ENCODE measurements around the gene IFT22.
A peak's percentile ranks its signal among the peaks of the same experiment; 100 is the strongest.

The IFT22 gene

GRCh38 chr7:101321491-101322401 lies at the start of gene IFT22:
Gene IFT22 (minus strand): TSS chr7:101321812. CDS start chr7:101321709, 103 bp downstream.
- H3K27ac ChIP-seq (ENCODE audit: low read depth, low read length) = peak within 1 kb of the TSS; percentile 93
- no peaks in the 10 kb centered on the region for H3K27me3 ChIP-seq (ENCODE audit: control insufficient read depth, insufficient read depth, low read length)
- peak within 1 kb of the TSS; percentile 87 for H3K9ac ChIP-seq (ENCODE audit: low read depth, low read length)
- H3K9me3 ChIP-seq (ENCODE audit: control insufficient read depth, insufficient read depth, low read length) = no peaks in the 10 kb centered on the region
- H3K4me3 ChIP-seq (ENCODE audit: low read depth, low read length) = peak within 1 kb of the TSS; percentile 95
- peaks cover 4% of the 10 kb centered on the region; the same call in 1 of the 2 replicates for H3K4me1 ChIP-seq (ENCODE audit: control insufficient read depth, insufficient read depth, low read length)
- H3K36me3 ChIP-seq (ENCODE audit: control insufficient read depth, insufficient read depth, low read length) = peaks cover 8% of the 10 kb centered on the region; the same call in 1 of the 2 replicates

GRCh38 chr7:101370836-101371235 lies 49.2 kb upstream of the IFT22 start:
- H3K36me3 ChIP-seq (ENCODE audit: control insufficient read depth, insufficient read depth, low read length) = peaks cover 5% of the 10 kb centered on the region; the same call in 1 of the 2 replicates
- H3K27ac ChIP-seq (ENCODE audit: low read depth, low read length) = no peak overlapping the region
- H3K4me3 ChIP-seq (ENCODE audit: low read depth, low read length) = no peak overlapping the region
- H3K9ac ChIP-seq (ENCODE audit: low read depth, low read length) = no peak overlapping the region
- H3K4me1 ChIP-seq (ENCODE audit: control insufficient read depth, insufficient read depth, low read length) = no peaks in the 10 kb centered on the region; the same call in 1 of the 2 replicates
- no peaks in the 10 kb centered on the region for H3K27me3 ChIP-seq (ENCODE audit: control insufficient read depth, insufficient read depth, low read length)
- H3K9me3 ChIP-seq (ENCODE audit: control insufficient read depth, insufficient read depth, low read length) = no peaks in the 10 kb centered on the region

GRCh38 chr7:101368422-101369165 lies 47.0 kb upstream of the IFT22 start:
- H3K9ac ChIP-seq (ENCODE audit: low read depth, low read length) = no peak overlapping the region
- H3K4me3 ChIP-seq (ENCODE audit: low read depth, low read length) = no peak overlapping the region
- no peak overlapping the region for H3K27ac ChIP-seq (ENCODE audit: low read depth, low read length)
- H3K27me3 ChIP-seq (ENCODE audit: control insufficient read depth, insufficient read depth, low read length) = no peaks in the 10 kb centered on the region
- no peaks in the 10 kb centered on the region for H3K9me3 ChIP-seq (ENCODE audit: control insufficient read depth, insufficient read depth, low read length)
- H3K4me1 ChIP-seq (ENCODE audit: control insufficient read depth, insufficient read depth, low read length) = no peaks in the 10 kb centered on the region; the same call in 1 of the 2 replicates
- H3K36me3 ChIP-seq (ENCODE audit: control insufficient read depth, insufficient read depth, low read length) = no peaks in the 10 kb centered on the region

DNA sequence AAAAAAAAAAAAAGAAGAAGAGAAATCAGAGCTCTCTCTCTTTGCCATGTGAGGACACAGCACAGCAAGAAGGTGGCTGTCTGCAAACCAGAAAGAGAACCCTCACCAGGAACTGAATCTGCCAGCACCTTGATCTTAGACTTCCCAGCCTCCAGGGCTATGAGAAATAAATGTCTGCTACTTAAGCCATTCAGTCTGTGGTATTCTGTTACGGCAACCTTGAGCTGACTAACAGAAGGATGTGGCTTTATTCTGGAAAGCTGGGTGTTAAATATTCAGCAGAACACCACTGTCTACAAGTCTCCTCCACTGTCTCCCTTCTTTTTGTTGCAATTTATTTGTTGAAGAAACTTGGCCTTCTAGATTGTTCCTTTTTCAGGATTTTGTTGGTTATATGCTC lies 46.1 kb upstream of the IFT22 start:
- Histone ChIP-seq H3K27me3 (ENCODE audit: control insufficient read depth, insufficient read depth, low read length) (no peaks in the 10 kb centered on the region), H3K4me1 (ENCODE audit: control insufficient read depth, insufficient read depth, low read length) (no peaks in the 10 kb centered on the region), H3K36me3 (ENCODE audit: control insufficient read depth, insufficient read depth, low read length) (no peaks in the 10 kb centered on the region), H3K4me3 (ENCODE audit: low read depth, low read length) (no peak overlapping the region), H3K27ac (ENCODE audit: low read depth, low read length) (no peak overlapping the region), H3K9me3 (ENCODE audit: control insufficient read depth, insufficient read depth, low read length) (no peaks in the 10 kb centered on the region), H3K9ac (ENCODE audit: low read depth, low read length) (no peak overlapping the region)

DNA sequence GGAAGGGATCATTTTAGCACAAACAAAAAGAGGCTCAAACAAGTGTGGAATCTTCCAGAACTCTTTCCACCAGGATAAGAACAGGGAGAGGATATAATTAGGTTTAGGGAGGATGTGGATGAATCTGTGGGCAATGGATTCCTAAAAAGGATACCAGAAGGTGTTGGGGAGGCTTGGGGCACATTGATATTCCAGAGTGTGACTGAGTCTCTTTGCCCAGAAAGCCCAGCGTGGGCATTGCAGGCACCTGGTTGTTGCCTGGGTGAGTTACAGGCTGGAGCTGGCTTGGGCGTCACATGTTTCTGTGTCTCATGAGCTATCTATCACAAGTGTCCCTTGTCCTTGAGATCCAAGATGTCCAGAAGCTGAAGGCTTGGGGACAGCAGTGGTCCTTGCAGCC lies 44.3 kb upstream of the IFT22 start:
- H3K27me3 ChIP-seq (ENCODE audit: control insufficient read depth, insufficient read depth, low read length) = peaks cover 9% of the 10 kb centered on the region; the same call in 1 of the 2 replicates
- no peaks in the 10 kb centered on the region for H3K4me1 ChIP-seq (ENCODE audit: control insufficient read depth, insufficient read depth, low read length)
- H3K27ac ChIP-seq (ENCODE audit: low read depth, low read length) = no peak overlapping the region
- H3K9me3 ChIP-seq (ENCODE audit: control insufficient read depth, insufficient read depth, low read length) = no peaks in the 10 kb centered on the region
- no peak overlapping the region for H3K9ac ChIP-seq (ENCODE audit: low read depth, low read length)
- H3K4me3 ChIP-seq (ENCODE audit: low read depth, low read length) = no peak overlapping the region
- H3K36me3 ChIP-seq (ENCODE audit: control insufficient read depth, insufficient read depth, low read length) = no peaks in the 10 kb centered on the region

GRCh38 chr7:101363734-101364374 lies 42.2 kb upstream of the IFT22 start:
- peaks cover 9% of the 10 kb centered on the region; the same call in 1 of the 2 replicates for H3K27me3 ChIP-seq (ENCODE audit: control insufficient read depth, insufficient read depth, low read length)

GRCh38 chr7:101363196-101363733 lies 41.7 kb upstream of the IFT22 start:
- Histone ChIP-seq H3K36me3 (ENCODE audit: control insufficient read depth, insufficient read depth, low read length) (no peaks in the 10 kb centered on the region), H3K27ac (ENCODE audit: low read depth, low read length) (peak overlapping the region; percentile 55), H3K9ac (ENCODE audit: low read depth, low read length) (peak overlapping the region; percentile 93), H3K9me3 (ENCODE audit: control insufficient read depth, insufficient read depth, low read length) (no peaks in the 10 kb centered on the region), H3K4me1 (ENCODE audit: control insufficient read depth, insufficient read depth, low read length) (no peaks in the 10 kb centered on the region), H3K4me3 (ENCODE audit: low read depth, low read length) (peak overlapping the region; percentile 98), H3K27me3 (ENCODE audit: control insufficient read depth, insufficient read depth, low read length) (peaks cover 9% of the 10 kb centered on the region; the same call in 1 of the 2 replicates)

More at GRCh38 chr7:101363734-101364374, 42.2 kb upstream of the IFT22 start:
- Histone ChIP-seq H3K27ac (ENCODE audit: low read depth, low read length) (peak overlapping the region; percentile 55), H3K36me3 (ENCODE audit: control insufficient read depth, insufficient read depth, low read length) (no peaks in the 10 kb centered on the region), H3K4me1 (ENCODE audit: control insufficient read depth, insufficient read depth, low read length) (no peaks in the 10 kb centered on the region), H3K9me3 (ENCODE audit: control insufficient read depth, insufficient read depth, low read length) (no peaks in the 10 kb centered on the region), H3K4me3 (ENCODE audit: low read depth, low read length) (peak overlapping the region; percentile 98), H3K9ac (ENCODE audit: low read depth, low read length) (peak overlapping the region; percentile 93)

- H3K9me3 ChIP-seq (ENCODE audit: control insufficient read depth, insufficient read depth, low read length) = no peaks in the 10 kb centered on the region
- peaks cover 9% of the 10 kb centered on the region; the same call in 1 of the 2 replicates for H3K27me3 ChIP-seq (ENCODE audit: control insufficient read depth, insufficient read depth, low read length)
- peak within 1 kb of the TSS; percentile 93 for H3K9ac ChIP-seq (ENCODE audit: low read depth, low read length)
- H3K27ac ChIP-seq (ENCODE audit: low read depth, low read length) = peak within 1 kb of the TSS; percentile 55
- peak within 1 kb of the TSS; percentile 98 for H3K4me3 ChIP-seq (ENCODE audit: low read depth, low read length)
- no peaks in the 10 kb centered on the region for H3K4me1 ChIP-seq (ENCODE audit: control insufficient read depth, insufficient read depth, low read length)
- no peaks in the 10 kb centered on the region for H3K36me3 ChIP-seq (ENCODE audit: control insufficient read depth, insufficient read depth, low read length)
Measured at GRCh38 chr7:101362334-101363195, 41.0 kb upstream of the IFT22 start, which contains the start of gene COL26A1. Gene COL26A1 (plus strand): TSS chr7:101362875. CDS start chr7:101363033, 158 bp downstream.

GRCh38 chr7:101357433-101357832 lies 35.8 kb upstream of the IFT22 start:
- Histone ChIP-seq H3K27ac (ENCODE audit: low read depth, low read length) (no peak overlapping the region), H3K9me3 (ENCODE audit: control insufficient read depth, insufficient read depth, low read length) (no peaks in the 10 kb centered on the region), H3K4me1 (ENCODE audit: control insufficient read depth, insufficient read depth, low read length) (no peaks in the 10 kb centered on the region), H3K27me3 (ENCODE audit: control insufficient read depth, insufficient read depth, low read length) (peaks cover 8% of the 10 kb centered on the region; the same call in 1 of the 2 replicates), H3K9ac (ENCODE audit: low read depth, low read length) (no peak overlapping the region), H3K36me3 (ENCODE audit: control insufficient read depth, insufficient read depth, low read length) (no peaks in the 10 kb centered on the region), H3K4me3 (ENCODE audit: low read depth, low read length) (no peak overlapping the region)
